Left hindlimb (tissue), 1 donor: ENCODE measurements around the gene FBXL16.
"Not testable (repeated sequence)": the region's sequence is repeated elsewhere in the genome, so short reads cannot be mapped to it uniquely, and the experiment has no call there.

Experiments
- DNase-seq: peaks from one replicate; pipeline ENCODE4 v3.0.0-alpha.2; 2018

The FBXL16 gene

DNA sequence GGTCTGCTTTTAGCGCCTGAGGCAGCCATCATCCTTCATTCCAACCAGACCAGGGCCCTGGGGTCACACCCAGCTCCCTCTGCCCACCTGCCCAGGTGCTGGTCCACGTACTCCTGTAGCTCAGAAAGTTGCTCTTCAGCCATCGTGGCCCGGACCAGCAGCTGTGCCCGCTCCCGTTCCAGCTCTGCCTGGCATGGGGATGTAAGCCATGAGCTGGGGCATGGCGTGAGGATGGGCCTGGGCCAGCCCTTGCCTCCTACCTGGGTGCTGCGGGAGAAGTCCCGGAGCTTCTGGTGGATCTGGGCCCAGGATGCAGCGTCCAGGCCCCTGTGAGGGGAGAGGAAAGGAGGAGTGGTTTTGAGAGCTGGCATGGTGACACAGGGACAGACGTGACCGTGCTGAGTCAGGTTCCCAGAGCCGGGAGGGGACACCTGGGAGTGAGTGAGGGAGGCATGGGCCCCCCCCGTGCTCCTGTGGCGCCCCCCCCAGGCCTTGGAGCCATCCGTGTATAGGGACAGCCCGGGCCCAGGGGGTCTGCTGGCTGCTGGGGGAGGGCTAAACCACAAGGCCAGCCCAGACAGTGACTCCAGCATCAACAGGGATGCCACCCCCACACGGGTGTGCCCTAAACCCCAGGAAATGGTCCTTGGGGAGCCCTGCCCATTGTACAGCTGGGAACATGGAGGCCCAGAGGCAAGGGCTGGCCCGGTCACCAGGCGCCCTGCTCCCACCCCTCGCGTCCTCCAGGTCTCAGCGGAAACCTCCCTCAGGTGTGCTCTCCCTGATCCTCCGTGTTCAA, 17.4 kb upstream of the FBXL16 start:
- DNase-seq: peak; percentile 35

DNA sequence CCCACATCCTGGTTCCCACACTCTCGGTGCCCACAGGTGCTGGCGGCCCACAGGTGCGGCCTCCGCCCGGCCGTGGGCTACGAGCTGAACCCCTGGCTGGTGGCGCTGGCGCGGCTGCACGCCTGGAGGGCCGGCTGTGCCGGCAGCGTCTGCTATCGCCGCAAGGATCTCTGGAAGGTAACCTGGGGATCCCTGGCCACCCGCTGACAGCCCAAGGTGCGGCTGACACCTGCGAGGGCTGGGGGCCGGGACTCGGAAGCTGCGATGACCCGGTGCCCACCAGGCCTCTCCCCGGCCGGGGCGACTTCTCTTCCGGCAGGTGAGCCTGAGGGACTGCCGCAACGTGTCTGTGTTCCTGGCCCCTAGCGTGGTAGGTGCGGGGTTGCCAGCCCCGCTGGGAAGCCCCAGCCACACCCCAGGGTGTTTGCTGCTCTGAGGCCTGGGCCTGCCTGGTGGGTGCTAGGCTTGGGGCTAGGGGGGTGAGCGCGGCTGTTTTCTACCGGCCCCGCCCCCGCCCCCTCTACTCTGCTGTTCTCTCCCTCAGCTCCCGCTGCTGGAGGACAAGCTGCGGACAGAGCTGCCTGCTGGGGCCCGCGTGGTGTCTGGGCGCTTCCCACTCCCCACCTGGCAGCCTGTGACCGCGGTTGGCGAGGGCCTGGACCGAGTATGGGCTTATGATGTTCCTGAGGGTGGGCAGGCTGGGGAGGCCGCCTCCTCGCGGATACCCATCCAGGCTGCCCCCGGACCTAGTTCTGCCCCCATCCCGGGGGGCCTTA, 16.4 kb upstream of the FBXL16 start:
- peak; percentile 43 for DNase-seq

DNA sequence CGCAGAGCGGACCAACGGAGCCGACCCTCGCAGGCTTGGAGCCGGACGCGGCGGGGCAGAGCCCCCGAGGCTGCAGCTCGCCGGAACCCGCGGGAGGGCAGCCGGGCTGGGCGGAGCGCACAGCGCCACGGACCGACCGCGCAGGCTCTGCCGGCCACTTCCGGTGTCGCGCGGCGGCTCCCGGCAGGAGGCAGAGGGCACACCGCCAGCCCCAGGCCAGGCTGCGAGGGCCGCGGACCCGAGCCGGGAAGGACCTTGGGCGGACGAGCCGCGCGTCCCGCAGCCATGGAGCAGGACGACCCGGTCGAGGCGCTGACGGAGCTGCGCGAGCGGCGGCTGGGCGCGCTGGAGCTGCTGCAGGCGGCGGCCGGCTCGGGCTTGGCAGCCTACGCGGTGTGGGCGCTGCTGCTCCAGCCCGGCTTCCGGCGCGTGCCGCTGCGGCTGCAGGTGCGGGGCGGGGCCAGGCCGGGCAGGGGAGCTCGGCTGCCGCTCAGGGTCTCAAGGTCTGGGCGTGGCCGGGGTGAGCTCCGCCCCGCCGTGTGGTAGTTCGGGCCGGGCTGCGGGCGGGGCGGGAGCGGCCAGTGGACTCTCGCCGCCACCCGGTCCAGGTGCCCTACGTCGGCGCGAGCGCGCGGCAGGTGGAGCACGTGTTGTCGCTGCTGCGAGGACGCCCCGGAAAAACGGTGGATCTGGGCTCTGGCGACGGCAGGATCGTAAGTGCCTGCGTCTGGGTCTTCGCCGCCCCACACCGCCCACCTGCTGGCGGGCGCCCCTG, 15.6 kb upstream of the FBXL16 start, which contains the start of gene ANTKMT:
ANTKMT (plus strand) TSS at position 157 of the 775 bp plus-strand sequence; CDS start at position 286, 129 bp downstream.
- DNase-seq: peak; percentile 80

DNA sequence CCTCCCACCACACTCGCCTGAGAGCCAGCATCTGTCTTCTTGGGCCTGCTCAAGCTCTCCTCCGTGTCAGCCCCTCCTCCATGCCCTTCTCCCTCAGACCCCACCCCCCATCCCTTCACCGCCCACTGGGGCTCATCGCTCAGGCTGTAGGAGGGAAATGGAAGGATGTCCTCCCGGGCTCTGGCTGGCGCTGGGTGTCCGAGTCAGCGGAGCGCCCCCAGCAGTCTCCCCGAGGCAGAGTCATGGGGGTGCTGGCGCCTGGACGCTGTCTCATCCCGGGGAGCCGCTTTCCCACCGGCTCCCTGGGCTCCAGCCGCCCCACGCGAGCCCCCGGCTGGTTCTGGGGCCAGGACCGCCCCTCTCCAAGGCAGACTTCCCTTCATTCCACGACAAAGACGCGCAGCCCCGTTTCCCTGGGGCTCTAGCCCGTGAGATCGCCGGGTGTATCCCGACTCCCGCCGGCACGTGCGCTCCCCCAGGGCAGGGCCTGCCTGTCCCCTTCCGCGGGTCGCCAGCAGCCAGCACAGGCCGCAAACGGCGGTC, 14.9 kb upstream of the FBXL16 start:
- DNase-seq: peak; percentile 86

DNA sequence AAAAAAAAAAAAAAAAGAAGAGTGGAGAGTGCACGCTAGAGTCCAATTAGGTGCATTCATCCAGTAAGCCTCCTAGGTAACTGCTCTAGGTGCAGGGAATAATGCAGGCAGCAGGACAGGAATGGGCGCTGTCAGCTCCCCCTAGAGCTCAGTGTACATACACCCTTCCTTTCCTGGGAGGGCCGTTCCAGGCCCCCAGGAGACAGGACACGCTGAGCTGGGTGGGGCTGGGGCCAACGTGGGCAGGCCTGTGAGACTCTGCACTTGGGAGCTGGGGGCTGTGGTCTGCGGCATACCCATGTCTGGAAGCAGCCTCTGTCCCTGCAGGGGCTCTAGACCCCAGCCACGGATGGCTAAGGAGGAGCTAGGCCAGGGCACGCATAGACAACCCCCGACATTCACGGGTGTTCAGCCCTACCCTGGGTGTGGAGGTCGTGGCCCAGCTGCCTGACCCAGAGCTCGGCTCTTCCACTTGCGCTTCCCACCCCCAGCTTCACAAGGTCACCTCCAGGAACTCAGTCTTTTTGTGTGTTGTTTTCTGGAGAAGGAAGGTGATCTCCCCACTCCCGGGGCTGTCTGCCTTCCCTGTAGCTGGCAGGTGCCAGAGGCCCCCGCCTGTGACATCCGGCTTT, 14.3 kb upstream of the FBXL16 start:
- no peak for DNase-seq

DNA sequence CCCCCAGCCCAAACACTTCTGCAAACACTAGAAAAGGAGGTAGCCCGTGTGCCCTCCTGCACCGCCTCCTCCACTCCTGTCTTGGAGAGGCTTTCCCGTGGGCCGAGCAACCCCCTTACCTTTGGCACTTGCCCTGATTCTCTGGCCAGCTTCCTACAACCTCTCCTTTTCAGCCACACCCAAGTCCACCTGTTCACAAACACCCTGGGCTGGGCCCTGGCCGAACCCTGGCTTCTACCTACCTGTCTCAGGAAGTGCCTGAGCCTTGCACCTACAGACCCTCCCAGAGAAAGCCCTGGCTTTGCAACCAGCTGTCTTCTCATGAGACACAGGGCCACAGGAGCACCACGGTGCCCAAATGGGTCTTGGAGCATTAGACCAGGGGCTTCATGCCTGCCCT, 13.3 kb upstream of the FBXL16 start:
- DNase-seq: no peak

DNA sequence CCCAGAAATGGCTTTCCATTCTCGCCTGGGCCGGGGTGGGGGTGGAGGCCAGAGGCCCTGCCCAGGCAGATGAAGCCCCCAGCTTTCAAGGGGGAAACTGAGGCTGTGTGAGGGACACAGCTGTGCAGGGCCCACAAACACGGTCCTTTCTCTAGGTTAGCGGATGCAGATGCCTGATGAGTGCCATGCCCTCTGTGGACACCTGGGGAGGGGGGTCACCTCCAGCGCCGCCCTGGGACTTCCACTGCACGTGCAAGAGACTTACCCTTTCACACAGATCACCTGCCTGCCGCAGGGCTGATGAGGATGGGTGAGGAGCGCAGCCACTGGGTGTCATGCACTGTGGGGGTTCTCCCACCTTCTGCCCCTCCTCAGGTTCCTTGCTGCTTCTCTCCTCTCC, 12.8 kb upstream of the FBXL16 start:
- DNase-seq: no peak

DNA sequence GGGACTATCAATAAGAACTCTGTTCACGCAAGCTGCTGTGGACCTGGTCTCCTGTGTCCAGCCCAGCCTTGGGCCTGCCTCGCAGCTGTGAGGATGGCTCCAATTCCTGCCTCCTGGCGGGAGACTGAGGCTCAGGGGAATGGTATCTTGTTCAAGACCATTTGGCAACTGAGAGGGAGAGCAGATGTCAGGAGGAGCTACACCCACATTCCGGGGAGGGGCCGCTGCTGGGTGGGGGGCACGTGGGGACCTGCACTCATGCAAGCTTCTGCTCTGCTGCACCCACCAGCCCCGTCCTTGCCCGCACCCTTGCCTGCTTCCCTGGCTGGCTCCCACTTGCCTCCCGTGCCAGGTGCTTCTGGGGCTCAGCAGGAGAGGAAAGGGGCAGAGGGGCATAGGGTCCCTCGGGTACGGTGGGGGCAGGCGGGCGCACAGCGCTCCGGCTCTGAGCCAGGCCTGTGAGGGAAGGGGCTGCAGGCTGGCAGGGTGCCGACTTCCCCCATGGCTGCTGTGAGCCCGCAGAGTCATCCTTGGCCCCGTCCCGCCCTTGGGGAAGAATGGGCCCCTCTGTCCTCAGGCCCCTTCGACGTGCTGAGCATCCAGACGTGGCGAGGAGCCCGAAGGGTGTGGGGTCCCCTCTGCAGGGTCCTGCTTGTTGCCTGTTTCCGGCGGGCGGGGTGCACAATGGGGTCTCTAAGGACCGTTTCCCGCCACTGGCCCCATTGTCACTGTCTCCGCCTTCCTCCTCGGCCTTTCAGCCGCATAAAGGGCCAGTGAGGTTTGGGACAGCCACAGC, 12.0 kb upstream of the FBXL16 start:
- no peak for DNase-seq

DNA sequence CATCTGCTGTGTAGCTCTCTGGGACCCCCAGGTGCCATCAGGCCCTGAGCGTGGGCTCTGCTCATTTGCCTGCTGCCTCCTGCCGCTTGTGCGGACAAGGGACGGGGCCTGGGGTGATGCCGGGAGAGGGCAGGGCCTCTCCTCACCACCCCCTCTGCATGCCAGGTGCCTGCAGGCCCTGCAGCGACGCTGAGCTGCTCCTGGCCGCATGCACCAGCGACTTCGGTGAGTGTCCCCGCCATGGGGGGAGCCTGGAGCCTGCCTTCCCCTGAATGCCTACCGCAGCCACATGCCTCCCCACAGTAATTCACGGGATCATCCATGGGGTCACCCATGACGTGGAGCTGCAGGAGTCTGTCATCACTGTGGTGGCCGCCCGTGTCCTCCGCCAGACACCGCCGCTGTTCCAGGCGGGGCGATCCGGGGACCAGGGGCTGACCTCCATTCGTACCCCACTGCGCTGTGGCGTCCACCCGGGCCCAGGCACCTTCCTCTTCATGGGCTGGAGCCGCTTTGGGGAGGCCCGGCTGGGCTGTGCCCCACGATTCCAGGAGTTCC, 11.2 kb upstream of the FBXL16 start:
- DNase-seq: no peak

DNA sequence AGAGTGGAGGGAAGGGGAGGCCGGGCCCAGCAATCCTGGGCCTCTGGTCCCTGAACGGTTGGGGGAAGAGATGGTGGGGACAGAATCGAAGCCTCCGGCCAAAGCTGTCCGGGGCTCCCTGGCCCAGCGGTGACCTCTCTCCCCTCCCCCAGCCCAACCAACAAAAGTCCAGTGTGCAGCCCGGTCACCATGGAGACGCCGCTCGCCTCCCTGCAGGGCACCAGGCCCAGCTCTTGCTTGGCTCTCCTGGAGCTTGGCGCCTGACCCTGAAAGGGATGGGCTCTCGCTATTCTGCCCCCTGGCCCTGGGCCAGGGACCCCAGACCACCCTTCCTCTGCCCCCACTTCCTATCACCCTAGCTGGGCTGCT, 10.6 kb upstream of the FBXL16 start:
- DNase-seq: no peak

DNA sequence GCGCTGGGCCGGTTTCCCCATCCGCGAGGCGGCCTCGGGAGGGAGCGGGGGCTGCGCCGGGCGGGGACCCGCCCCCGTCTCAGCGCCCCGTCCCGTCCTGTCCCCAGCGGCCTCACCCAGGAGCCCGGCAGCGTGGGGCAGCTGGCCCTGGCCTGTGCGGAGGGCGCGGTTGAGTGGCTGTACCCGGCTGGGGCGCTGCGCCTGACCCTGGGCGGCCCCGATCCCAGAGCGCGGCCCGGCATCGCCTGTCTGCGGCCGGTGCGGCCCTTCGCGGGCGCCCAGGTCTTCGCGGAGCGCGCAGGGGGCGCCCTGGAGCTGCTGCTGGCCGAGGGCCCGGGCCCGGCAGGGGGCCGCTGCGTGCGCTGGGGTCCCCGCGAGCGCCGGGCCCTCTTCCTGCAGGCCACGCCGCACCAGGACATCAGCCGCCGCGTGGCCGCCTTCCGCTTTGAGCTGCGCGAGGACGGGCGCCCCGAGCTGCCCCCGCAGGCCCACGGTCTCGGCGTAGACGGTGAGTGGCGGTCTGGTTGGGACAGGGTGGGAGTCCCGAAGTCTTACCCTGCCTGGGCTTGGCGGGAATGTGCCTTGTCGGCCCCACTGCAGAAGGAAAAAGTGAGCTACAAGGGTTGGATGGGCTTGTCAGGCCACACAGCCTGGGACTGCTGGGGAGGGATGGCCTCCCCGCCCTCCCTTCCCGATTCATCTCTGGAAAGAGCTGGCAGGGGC, 10.0 kb upstream of the FBXL16 start:
- no peak for DNase-seq

DNA sequence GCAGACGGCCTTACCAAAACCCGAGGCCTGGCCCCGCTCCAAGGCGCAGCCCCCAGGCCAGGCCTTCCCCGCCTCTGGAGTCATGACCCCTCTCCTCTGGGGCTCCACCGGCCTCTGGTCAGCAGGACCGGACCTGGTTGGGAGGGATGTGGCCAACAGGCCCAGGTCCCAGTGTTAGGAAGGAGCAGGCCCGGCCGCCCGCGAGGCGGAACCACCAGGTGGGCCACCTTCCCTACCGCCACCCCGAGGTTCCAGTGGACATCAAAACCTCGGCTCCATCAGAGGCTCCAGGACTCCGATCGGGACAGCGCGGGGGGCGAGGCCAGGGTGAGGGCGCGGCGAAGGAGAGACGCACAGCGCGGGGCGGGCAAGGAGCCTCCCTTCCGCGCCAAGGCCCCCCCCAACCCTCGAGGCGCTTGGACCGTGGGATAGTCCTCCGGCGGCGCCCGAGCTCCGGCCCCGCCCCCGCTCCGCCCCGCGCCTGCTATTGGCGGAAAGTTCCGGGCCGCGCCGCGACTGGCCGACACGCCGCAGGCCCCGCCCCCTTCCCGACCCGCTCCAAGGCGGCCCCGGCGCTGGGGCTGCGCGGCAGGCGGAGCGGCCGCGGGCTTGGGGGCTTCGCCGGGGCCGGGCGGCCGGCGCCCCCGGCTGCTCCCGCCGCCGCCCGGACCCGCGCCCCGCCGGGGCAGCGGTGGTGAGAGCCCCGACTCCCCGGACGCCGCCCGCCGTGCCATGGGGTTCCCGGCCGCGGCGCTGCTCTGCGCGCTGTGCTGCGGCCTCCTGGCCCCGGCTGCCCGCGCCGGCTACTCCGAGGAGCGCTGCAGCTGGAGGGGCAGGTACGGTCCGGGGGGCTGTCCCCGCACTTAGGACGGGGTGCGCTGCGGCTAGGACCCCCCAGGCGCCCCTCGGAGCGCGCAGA, 9.2 kb upstream of the FBXL16 start, which contains the start of gene METRN:
METRN (plus strand) TSS at position 561 of the 919 bp plus-strand sequence; CDS start at position 733, 172 bp downstream.
- DNase-seq: peak; percentile 92

DNA sequence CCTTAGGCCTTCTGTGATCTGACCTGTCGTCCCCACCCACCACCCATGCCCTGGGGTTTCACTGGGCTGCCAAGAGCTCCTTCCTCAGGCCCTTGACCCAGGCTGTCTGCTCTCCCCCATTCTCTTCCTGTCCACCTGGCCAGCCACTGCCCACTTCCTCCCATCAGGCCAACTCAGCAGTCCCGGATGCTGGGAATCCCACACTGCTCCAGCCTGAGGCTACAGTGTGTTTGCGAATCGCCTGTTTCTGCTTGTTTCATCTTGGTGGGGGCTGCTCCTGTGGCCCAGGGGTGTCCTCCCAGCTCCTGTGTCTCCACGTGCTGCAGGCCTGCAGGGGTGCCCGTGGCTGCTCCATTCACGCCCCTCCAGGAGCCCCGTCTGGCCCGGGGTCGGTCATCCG, 8.5 kb upstream of the FBXL16 start:
- DNase-seq: no peak

DNA sequence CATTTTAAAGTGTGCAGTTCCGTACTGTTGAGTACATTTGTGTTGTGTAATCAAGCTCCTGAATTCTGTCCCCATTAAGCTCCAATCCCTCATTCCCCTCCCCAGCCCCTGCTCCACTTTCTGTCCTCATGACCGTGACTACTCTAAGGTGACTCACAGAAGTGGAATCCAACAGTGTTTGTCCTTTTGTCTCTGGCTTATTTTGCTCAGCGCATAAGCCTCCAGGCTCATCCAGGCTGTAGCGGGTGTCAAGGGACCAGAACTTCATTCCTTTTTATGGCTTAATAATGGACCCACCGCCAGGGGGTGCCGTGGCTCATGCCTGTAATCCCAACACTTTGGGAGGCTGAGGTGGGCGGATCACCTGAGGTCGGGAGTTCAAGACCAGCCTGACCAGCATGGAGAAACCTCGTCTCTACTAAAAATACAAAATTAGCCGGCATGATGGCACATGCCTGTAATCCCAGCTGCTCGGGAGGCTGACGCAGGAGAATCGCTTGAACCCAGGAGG, 7.2 kb upstream of the FBXL16 start:
- DNase-seq: not testable (repeated sequence)

DNA sequence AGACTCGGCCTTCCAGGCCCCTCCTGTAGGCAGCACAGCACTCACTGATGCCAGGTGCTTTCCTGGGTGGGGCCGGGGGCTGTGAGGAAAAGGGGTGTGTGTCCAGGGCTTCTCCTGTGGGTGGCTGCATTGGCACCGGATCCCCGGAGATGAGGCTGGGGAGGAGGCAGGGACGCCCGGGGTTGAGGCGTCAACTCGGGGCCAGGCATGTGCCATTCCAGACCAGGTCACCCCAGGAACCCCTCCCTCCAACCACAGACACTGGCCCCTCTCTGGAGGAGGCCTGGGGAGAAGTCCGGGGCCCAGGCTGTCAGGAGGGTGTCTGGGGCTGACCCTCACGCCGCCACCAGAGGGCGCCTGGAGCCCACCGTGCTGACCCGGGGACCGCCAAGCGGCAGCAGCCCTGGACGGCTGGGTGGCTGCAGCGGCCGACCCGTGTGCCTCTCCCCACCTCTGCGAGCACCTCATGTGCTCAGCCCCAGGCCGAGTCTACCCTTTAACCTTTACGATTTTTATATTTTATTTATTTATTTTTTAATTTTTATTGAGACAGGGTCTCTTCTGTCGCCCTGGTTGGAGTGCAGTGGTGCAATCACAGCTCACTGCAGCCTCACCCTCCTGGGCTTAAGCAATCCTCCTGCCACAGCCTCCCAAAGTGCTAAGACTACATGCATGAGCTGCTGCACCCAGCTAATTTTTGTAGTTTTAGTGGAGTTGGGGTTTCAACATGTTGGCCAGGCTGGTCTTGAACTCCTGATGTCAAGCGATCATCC, 6.1 kb upstream of the FBXL16 start:
- peak; percentile 82 for DNase-seq

DNA sequence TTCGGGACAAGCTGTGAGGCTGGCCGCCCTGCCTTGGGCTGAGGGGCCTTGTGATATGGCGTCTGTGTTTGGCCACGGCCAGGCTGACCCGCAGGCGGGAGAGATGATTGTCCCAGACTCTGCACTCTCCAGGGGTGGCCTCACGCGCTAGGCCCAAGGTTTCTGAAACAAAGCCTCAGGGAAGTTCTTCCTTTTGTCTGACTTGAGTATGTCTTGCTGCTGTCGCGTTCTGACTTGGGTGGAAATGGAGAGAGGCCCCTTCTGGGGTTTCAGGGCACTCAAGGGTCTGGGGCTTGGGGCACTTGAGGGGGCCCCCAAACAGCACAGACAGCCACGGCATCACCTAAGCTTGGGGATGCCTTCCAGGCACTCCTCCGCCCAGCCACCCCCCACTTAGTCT, 5.5 kb upstream of the FBXL16 start:
- DNase-seq: no peak

DNA sequence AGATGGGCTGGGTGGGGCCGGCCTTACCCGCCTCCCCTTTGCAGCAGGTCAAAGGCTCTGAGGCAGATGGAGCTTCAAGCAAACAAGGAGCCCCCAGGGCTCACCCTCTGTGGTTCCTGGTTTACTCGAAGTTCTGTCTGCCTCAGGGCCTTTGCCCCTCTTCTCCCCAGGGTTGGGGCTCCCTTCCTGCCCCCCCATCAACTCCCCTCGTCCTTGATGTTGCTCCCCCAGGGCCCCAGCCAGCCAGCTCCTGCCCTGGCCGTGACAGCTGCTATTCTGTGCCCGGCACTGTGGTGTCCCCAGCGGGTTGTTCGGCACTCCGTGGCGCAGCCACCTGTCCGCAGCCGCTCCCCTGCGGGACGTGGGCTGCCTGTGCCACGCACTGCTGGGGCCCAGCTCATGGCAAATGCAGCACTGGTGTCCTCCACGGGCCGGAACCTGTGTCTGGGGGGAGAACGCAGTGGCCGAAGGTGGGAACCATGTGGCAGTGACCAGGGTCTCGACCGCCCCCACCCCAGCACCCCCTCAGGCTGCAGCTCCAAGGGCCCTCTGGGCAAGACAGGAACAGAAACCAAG, 5.0 kb upstream of the FBXL16 start:
- no peak for DNase-seq
